Measurements from ENCODE around the gene SLCO4C1.
"Not testable (repeated sequence)": the region's sequence is repeated elsewhere in the genome, so short reads cannot be mapped to it uniquely, and the experiment has no call there.

Gene SLCO4C1, protein sequence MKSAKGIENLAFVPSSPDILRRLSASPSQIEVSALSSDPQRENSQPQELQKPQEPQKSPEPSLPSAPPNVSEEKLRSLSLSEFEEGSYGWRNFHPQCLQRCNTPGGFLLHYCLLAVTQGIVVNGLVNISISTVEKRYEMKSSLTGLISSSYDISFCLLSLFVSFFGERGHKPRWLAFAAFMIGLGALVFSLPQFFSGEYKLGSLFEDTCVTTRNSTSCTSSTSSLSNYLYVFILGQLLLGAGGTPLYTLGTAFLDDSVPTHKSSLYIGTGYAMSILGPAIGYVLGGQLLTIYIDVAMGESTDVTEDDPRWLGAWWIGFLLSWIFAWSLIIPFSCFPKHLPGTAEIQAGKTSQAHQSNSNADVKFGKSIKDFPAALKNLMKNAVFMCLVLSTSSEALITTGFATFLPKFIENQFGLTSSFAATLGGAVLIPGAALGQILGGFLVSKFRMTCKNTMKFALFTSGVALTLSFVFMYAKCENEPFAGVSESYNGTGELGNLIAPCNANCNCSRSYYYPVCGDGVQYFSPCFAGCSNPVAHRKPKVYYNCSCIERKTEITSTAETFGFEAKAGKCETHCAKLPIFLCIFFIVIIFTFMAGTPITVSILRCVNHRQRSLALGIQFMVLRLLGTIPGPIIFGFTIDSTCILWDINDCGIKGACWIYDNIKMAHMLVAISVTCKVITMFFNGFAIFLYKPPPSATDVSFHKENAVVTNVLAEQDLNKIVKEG

GRCh38 chr5:102296178-102296817 lies at the start of gene SLCO4C1:
SLCO4C1 (minus strand) TSS chr5:102296284; CDS start chr5:102296262, 22 bp downstream.
- DNase-seq = peak; percentile 64

- DNase-seq = no peak
Observed at GRCh38 chr5:102341681-102342288, 45.7 kb upstream of the SLCO4C1 start.

GRCh38 chr5:102324714-102325113 lies 28.6 kb upstream of the SLCO4C1 start:
- DNase-seq = no peak

DNA sequence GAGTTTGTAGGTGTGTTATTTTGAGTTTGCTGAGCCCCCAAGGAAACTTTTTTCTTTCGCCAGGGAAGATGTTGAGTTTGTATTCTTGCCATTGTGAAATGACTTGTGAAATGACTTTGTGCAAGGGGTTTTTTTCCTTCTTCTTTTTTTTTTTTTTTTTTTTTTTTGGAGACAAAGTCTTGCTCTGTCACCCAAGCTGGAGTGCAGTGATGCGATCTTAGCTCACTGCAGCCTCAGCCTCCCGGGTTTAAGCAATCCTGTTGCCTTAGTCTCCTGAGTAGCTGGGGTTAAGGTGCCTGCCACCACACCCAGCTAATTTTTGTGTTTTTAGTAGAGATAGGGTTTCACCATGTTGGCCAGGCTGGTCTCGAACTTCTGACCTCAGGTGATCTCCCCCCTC lies 22.7 kb upstream of the SLCO4C1 start:
- not testable (repeated sequence) for DNase-seq

- no peak for DNase-seq
Observed at GRCh38 chr5:102314328-102314727, 18.2 kb upstream of the SLCO4C1 start.

GRCh38 chr5:102313912-102314311 lies 17.8 kb upstream of the SLCO4C1 start:
- DNase-seq = no peak

GRCh38 chr5:102312586-102313370 lies 16.7 kb upstream of the SLCO4C1 start:
- DNase-seq = peak; percentile 60

DNA sequence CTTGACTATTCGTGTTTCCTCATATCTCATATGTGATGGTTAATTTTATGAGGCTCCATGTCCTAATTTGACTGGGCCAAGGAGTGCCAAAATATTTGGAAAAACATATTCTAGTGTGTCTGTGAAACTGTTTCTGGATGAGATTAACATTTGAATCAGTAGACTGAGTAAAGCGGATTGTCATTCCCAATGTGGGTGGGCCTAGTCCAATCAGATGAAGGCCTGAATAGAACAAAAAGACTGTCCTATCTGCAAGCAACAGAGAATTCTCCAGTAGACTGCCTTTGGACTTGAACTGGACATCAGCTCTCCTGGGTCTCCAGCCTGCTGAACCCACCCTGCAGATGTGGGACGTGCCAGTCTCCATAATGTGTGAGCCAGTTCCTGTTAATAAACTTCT lies 13.5 kb upstream of the SLCO4C1 start:
- no peak for DNase-seq

- DNase-seq = no peak
Observed at GRCh38 chr5:102307232-102307631, 11.1 kb upstream of the SLCO4C1 start.

GRCh38 chr5:102306121-102306520 lies 10.0 kb upstream of the SLCO4C1 start:
- no peak for DNase-seq

- DNase-seq = no peak
Observed at GRCh38 chr5:102295534-102296177, 428 bp downstream of the SLCO4C1 start.

- DNase-seq = no peak
Observed at GRCh38 chr5:102294886-102295395, 1.1 kb downstream of the SLCO4C1 start.

DNA sequence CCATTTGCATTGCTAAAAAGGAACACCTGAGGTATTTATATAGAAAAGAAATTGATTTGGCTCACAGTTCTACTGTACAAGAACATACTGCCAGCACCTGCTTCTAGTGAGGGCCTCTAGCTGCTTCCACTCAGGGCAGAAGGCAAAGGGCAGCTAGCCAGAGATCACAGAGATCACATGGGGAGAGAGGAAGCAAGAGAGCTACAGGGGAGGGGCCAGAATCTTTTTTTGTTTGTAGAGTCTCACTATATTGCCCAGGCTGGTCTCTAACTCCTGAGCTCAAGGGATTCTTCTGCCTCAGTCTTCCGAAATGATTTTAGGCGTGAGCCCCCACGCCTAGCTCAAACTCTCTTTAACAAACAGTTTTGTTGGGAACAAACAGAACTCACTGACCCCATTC lies 6.1 kb downstream of the SLCO4C1 start:
- DNase-seq = no peak

DNA sequence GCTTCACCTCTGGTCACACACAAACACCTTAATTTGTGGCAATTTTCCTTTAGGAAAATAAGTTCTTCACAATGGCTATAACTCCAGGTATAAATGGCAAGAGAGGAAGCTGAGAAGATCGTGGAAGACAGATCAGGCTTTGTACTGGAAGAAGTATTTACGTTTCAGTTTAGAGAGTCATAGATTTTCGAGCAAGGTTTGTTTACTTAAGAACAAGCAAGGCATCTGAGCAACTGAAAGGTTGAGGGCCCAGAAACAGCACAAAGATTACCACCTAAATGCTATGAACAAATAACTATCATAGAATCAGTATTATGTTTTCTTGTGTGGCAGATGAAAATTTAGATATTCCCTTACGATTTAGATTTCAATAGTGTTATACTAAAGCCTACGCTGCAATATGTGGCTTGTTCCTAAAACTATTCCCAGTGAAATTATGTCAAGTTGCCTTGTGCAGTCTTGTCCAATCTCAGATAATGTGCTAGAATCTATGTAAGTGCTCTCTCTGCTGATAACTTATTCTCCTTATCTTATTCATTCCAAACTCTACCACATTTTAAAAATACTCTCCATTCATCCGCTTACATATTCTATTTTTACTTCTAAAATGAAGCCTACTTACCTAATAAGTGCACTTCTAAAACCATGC lies 6.7 kb downstream of the SLCO4C1 start:
- DNase-seq = no peak

GRCh38 chr5:102288630-102289029 lies 7.5 kb downstream of the SLCO4C1 start:
- DNase-seq = no peak

DNA sequence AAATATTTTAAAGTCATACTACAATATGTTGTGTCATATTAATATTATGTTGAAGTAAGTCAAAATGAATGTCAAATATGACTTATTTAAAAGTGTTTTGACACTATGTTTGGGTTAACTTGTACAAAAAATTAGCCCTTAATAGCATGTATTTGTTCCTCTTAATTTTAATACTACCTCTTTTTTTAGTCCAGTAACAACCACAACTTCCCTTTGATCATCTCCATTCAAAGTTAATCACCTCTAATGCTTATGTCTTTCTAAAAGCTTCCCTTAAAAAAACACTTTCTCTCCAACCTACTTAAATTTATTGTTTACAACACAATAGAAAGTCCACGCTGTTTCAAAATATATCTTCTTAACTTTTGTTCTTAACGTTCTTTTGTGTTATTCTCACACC lies 9.6 kb downstream of the SLCO4C1 start:
- no peak for DNase-seq

GRCh38 chr5:102283102-102283797 lies 12.8 kb downstream of the SLCO4C1 start:
- DNase-seq = no peak

GRCh38 chr5:102279711-102280110 lies 16.4 kb downstream of the SLCO4C1 start:
- DNase-seq = no peak

DNA sequence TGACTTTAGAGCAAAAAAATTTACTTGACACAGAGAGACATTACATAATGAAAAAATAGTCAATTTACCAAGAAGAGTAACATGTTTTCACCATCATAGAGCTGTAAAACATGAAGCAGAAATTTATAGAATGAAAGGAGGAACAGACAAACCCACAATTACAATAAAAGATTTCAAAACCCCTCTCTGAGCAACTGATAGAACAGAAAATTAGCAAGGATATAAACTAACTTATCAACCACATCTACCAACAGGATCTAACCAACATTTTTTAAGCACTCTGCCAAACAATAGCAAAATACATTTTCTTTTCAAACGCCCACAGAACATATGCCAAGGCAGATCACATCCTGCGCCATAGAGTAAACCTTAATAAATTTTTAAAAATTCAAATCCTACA lies 17.9 kb downstream of the SLCO4C1 start:
- no peak for DNase-seq

DNA sequence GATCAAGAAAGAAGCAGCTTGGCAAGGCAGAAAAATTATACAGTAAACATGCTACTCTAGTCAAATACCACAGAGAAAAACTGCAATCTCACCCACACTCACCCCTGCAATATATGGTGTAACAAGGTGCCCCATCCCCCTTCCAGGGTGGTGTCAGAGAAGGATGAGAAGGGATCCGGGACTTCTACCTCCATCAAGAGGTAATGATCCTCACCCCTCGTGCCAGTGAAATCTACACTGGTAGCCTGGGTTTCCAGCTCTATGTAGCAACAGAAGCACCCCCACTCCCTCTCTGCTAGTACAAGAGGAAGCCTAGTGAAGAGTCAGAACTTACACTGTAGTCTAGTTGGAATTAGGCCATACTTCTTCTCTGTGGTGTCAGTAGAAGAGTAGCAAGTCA lies 18.9 kb downstream of the SLCO4C1 start:
- no peak for DNase-seq

DNA sequence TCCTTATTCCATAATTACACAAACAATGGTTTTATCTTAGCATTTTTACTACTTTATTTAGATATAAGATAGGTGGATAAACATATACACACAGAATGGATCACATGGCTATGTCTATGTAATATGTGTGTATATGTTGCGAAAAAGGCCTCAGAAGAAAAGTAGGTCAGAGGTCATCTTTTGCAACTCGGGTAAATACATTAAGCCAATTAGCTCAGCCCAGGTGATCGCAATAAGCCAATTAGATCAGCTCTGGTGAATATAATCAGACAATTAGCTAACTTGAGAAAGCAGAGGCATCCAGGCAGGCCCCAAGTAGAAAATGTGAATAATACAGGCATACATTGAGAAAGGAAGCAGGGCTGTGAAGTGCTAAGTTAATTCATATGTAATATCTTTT lies 24.3 kb downstream of the SLCO4C1 start:
- no peak for DNase-seq
